Peyer's patch (tissue), 4 donors: ENCODE results near the gene NFASC. TPM values are rescaled to one million over a fixed set of nuclear protein-coding genes. Genes with fewer than 3 reads are reported as not detected.

Experiments used
- DNase-seq, 3 donors: peaks; one replicate each; pipeline ENCODE4 v3.0.0-alpha.2; 2017 to 2019
- H3K27ac ChIP-seq, 4 donors: fragments of 200-600 bp; sonication (generic); one replicate each; pipeline ENCODE4 v1.5.1; 2016 to 2019
- H3K27me3 ChIP-seq, 2 donors: fragments of 200-600 bp; sonication (generic); one replicate each; pipeline ENCODE4 v1.5.1; 2019
- H3K36me3 ChIP-seq, 3 donors: fragments of 200-600 bp; sonication (generic); one replicate each; pipeline ENCODE4 v1.5.1; 2016 to 2019
- H3K4me1 ChIP-seq, 4 donors: fragments of 200-600 bp; sonication (generic); one replicate each; pipeline ENCODE4 v1.5.1; 2016 to 2019
- H3K4me3 ChIP-seq, 4 donors: fragments of 200-600 bp; sonication (generic); 1 replicate in 3 of 4; 2 replicates in 1 of 4; pipeline ENCODE4 v1.5.1; 2016 to 2019; ENCODE audit warnings: mild to moderate bottlenecking in 1 of 4
- H3K9me3 ChIP-seq, 4 donors: fragments of 200-600 bp; sonication (generic); one replicate each; pipeline ENCODE4 v1.5.1; 2016 to 2019; ENCODE audit warnings: mild to moderate bottlenecking in 1 of 4
- CTCF ChIP-seq, 6 experiments: fragments of 450-650 bp in 4 of 6; fragments of 200-600 bp in 2 of 6; sonication (generic) in 1 of 6; IDR thresholded peaks; one replicate each; pipeline ENCODE4 v1.5.1; 2017 to 2019; ENCODE audit warnings: antibody characterized with exemption in 6 of 6, mild to moderate bottlenecking in 3 of 6, moderate library complexity in 1 of 6
- POLR2A ChIP-seq, 2 donors: fragments of 450-650 bp; IDR thresholded peaks; one replicate each; pipeline ENCODE4 v1.5.1; 2017; ENCODE audit warnings: antibody characterized with exemption in 2 of 2, mild to moderate bottlenecking in 2 of 2, moderate library complexity in 2 of 2
- total RNA-seq, 4 donors: library from RNA; depleted of rRNA; stranded (reverse); fragments of >200 nt; gene quantifications; one replicate each; pipeline ENCODE4 v1.1.0, GENCODE V29; 2016

The NFASC gene
- total RNA-seq, 4 donors from 2014 or later = 3.2 to 90.0 (median 13.2) TPM

GRCh38 chr1:204935155-204935554 lies 64.5 kb downstream of the NFASC start:
- no peaks in the 10 kb centered on the region for H3K36me3 ChIP-seq
- TF ChIP-seq POLR2A (IDR thresholded peaks at IDR 0.05) (no peak), CTCF (IDR thresholded peaks at IDR 0.05) (no peak)
- no peaks in the 10 kb centered on the region for H3K27me3 ChIP-seq
- H3K4me1 ChIP-seq = no peaks in the 10 kb centered on the region
- H3K9me3 ChIP-seq = no peaks in the 10 kb centered on the region
- no peak overlapping the region for H3K27ac ChIP-seq
- no peak for DNase-seq
- H3K4me3 ChIP-seq = no peak overlapping the region

GRCh38 chr1:204936765-204937164 lies 66.1 kb downstream of the NFASC start:
- Histone ChIP-seq H3K9me3 (no peaks in the 10 kb centered on the region), H3K4me3 (no peak overlapping the region), H3K36me3 (no peaks in the 10 kb centered on the region), H3K4me1 (no peaks in the 10 kb centered on the region), H3K27me3 (no peaks in the 10 kb centered on the region), H3K27ac (no peak overlapping the region)
- TF ChIP-seq POLR2A (IDR thresholded peaks at IDR 0.05) (no peak), CTCF (IDR thresholded peaks at IDR 0.05) (no peak)
- no peak for DNase-seq

- TF ChIP-seq POLR2A (IDR thresholded peaks at IDR 0.05) (no peak), CTCF (IDR thresholded peaks at IDR 0.05) (no peak)
- no peaks in the 10 kb centered on the region for H3K36me3 ChIP-seq
- DNase-seq = no peak
These were observed 67.2 kb downstream of the NFASC start for GRCh38 chr1:204937901-204938300.

DNA sequence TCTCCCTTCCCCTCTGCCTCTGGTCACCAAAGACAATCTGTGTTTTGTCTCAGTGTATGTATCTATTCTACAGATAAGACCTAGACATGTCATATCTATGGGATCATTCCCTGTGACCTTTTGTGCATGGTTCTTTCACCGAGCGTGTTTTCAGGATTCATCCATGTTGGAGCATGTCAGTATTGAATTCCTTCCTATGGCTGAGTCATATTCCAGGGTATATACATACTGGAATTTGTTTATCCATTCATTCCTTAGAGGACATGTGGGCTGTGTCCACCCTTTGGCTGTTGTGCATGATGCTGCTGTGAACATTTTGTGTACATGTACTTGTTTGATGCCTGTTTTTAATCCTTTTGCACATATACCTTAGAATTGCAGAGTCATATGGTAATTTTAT lies 69.9 kb downstream of the NFASC start:
- H3K36me3 ChIP-seq = no peaks in the 10 kb centered on the region
- no peak for TF ChIP-seq CTCF (IDR thresholded peaks at IDR 0.05)
- TF ChIP-seq POLR2A (IDR thresholded peaks at IDR 0.05) = no peak
- H3K4me3 ChIP-seq = no peak overlapping the region
- H3K4me1 ChIP-seq = no peaks in the 10 kb centered on the region
- no peak for DNase-seq
- H3K27me3 ChIP-seq = no peaks in the 10 kb centered on the region
- H3K27ac ChIP-seq = no peak overlapping the region
- H3K9me3 ChIP-seq = no peaks in the 10 kb centered on the region

More at GRCh38 chr1:204937901-204938300, 67.2 kb downstream of the NFASC start:
- H3K4me1 ChIP-seq = no peaks in the 10 kb centered on the region
- H3K4me3 ChIP-seq = no peak overlapping the region
- no peaks in the 10 kb centered on the region for H3K9me3 ChIP-seq
- no peaks in the 10 kb centered on the region for H3K27me3 ChIP-seq
- no peak overlapping the region for H3K27ac ChIP-seq

DNA sequence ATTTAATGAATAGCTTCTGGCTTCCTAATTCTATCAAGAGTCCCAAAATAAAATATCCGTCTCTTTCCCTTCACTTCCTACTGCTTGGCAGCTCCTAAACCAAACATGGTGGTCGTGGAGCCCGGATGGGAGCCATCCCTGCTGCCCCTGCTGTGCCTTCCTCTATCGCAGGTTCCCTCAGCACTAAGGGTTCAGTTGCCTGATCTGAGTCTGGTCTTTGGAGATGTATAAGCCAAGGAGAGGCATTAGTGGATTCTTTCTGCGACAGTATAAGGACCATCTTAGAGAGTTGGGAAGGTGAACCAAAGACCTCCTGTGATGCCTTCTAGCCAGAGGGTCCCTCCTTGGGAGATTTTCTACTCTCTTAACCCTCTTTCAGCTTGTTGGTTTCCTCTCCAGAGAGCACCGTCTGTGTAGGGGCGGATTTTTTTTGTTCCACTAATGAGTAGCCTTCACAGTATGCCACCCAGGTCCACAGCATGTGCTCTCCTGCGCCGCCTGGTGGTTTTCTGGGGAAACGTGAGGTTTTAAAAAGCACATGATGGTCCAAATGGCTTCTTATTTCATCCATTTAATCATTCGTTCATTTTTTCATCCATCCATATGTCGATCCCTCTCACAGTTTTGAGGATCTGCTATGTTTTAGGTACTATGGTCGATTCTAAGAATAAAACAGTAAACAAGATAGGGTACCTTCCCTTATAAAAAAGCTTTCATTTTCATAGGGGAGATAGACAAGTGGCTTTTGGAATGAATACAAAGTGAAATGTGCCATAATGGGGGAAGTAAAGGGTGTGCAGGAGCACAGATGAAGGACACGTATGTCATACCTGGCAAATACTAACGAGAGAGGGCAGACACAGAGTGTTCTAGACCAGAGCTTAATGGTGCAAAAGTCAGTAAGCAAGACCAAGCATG lies 71.0 kb downstream of the NFASC start:
- no peaks in the 10 kb centered on the region for H3K9me3 ChIP-seq
- H3K4me1 ChIP-seq = no peaks in the 10 kb centered on the region
- H3K4me3 ChIP-seq = no peak overlapping the region
- no peaks in the 10 kb centered on the region for H3K36me3 ChIP-seq
- H3K27me3 ChIP-seq = no peaks in the 10 kb centered on the region
- H3K27ac ChIP-seq = no peak overlapping the region
- DNase-seq = peak; percentile 34 to 79 (median 68)
- TF ChIP-seq CTCF (IDR thresholded peaks at IDR 0.05) = peak; percentile 43 to 81 (median 70)
- TF ChIP-seq POLR2A (IDR thresholded peaks at IDR 0.05) = no peak
